Glomerular visceral epithelial cell (primary cell): Measurements from ENCODE around the gene FSTL4.
"Not testable (repeated sequence)": the region's sequence is repeated elsewhere in the genome, so short reads cannot be mapped to it uniquely, and the experiment has no call there.

Experiments used
- DNase-seq: peaks from one replicate; pipeline ENCODE4 v3.0.0-alpha.2; 2016; ENCODE audit errors: extremely low spot score

The FSTL4 gene

GRCh38 chr5:133552925-133553525 lies 59.3 kb downstream of the FSTL4 start:
- peak; percentile 44 for DNase-seq

GRCh38 chr5:133546500-133546899 lies 65.8 kb downstream of the FSTL4 start:
- no peak for DNase-seq

- no peak for DNase-seq
These were observed 68.0 kb downstream of the FSTL4 start for GRCh38 chr5:133544346-133544745.

- DNase-seq = no peak
These were observed 72.5 kb downstream of the FSTL4 start for GRCh38 chr5:133539818-133540217.

GRCh38 chr5:133538718-133539117 lies 73.6 kb downstream of the FSTL4 start:
- no peak for DNase-seq

GRCh38 chr5:133535241-133535929 lies 77.0 kb downstream of the FSTL4 start:
- not testable (repeated sequence) for DNase-seq

- no peak for DNase-seq
These were observed 77.8 kb downstream of the FSTL4 start for GRCh38 chr5:133534566-133534965.

GRCh38 chr5:133533541-133533940 lies 78.8 kb downstream of the FSTL4 start:
- DNase-seq = no peak

GRCh38 chr5:133531594-133531993 lies 80.7 kb downstream of the FSTL4 start:
- DNase-seq = no peak

GRCh38 chr5:133531178-133531577 lies 81.2 kb downstream of the FSTL4 start:
- DNase-seq = no peak

- DNase-seq = no peak
These were observed 82.1 kb downstream of the FSTL4 start for GRCh38 chr5:133530270-133530669.

- no peak for DNase-seq
These were observed 83.5 kb downstream of the FSTL4 start for GRCh38 chr5:133528841-133529240.

- no peak for DNase-seq
These were observed 85.0 kb downstream of the FSTL4 start for GRCh38 chr5:133527311-133527710.

- DNase-seq = no peak
These were observed 86.0 kb downstream of the FSTL4 start for GRCh38 chr5:133526368-133526767.

GRCh38 chr5:133525126-133525525 lies 87.2 kb downstream of the FSTL4 start:
- no peak for DNase-seq

- DNase-seq = no peak
These were observed 87.7 kb downstream of the FSTL4 start for GRCh38 chr5:133524666-133525065.

GRCh38 chr5:133523961-133524586 lies 88.3 kb downstream of the FSTL4 start:
- DNase-seq = no peak

- no peak for DNase-seq
These were observed 89.2 kb downstream of the FSTL4 start for GRCh38 chr5:133523013-133523658.

GRCh38 chr5:133521801-133522200 lies 90.5 kb downstream of the FSTL4 start:
- DNase-seq = no peak

GRCh38 chr5:133520991-133521706 lies 91.2 kb downstream of the FSTL4 start:
- DNase-seq = no peak

GRCh38 chr5:133520062-133520461 lies 92.3 kb downstream of the FSTL4 start:
- no peak for DNase-seq

- DNase-seq = no peak
These were observed 93.2 kb downstream of the FSTL4 start for GRCh38 chr5:133519191-133519590.
